Osteocyte (in vitro differentiated cells): ENCODE measurements around the gene ZFYVE28. TPM values are rescaled to one million over a fixed set of nuclear protein-coding genes. Genes with fewer than 3 reads are reported as not detected.
"Not testable (repeated sequence)": the region's sequence is repeated elsewhere in the genome, so short reads cannot be mapped to it uniquely, and the experiment has no call there.

Experiments used
- DNase-seq: peaks from one replicate; pipeline ENCODE4 v3.0.0; 2021; ENCODE audit warnings: mixed read lengths; ENCODE audit not compliant: unreplicated experiment; ENCODE audit errors: extremely low spot score
- H3K27ac Mint-ChIP-seq: one replicate; pipeline ENCODE4 v1.8.0; 2021; ENCODE audit warnings: mild to moderate bottlenecking, mixed read lengths; ENCODE audit not compliant: unreplicated experiment
- H3K27me3 Mint-ChIP-seq: one replicate; pipeline ENCODE4 v1.8.0; 2021; ENCODE audit warnings: mixed read lengths; ENCODE audit not compliant: unreplicated experiment
- H3K36me3 Mint-ChIP-seq: one replicate; pipeline ENCODE4 v1.8.0; 2021; ENCODE audit warnings: mixed read lengths; ENCODE audit not compliant: unreplicated experiment
- H3K4me1 Mint-ChIP-seq: one replicate; pipeline ENCODE4 v1.8.0; 2021; ENCODE audit warnings: mixed read lengths; ENCODE audit not compliant: unreplicated experiment
- H3K4me3 Mint-ChIP-seq: one replicate; pipeline ENCODE4 v1.8.0; 2021; ENCODE audit warnings: mild to moderate bottlenecking, moderate library complexity, mixed read lengths; ENCODE audit not compliant: unreplicated experiment
- H3K9me3 Mint-ChIP-seq: one replicate; pipeline ENCODE4 v1.8.0; 2021; ENCODE audit warnings: mixed read lengths; ENCODE audit not compliant: unreplicated experiment
- total RNA-seq: library from RNA; stranded (reverse); gene quantifications from 2 replicates; pipeline ENCODE4 v1.2.1, GENCODE V29; 2021
- TF ChIP-seq, protein P1 (sequence below): fragments of 200-600 bp; sonication (generic); IDR thresholded peaks from 2 replicates; pipeline ENCODE4 v1.5.0; 2021; ENCODE audit warnings: antibody characterized with exemption, mild to moderate bottlenecking, moderate library complexity

Gene ZFYVE28
- total RNA-seq, 1 donor from 2014 or later = 3.4 TPM

DNA sequence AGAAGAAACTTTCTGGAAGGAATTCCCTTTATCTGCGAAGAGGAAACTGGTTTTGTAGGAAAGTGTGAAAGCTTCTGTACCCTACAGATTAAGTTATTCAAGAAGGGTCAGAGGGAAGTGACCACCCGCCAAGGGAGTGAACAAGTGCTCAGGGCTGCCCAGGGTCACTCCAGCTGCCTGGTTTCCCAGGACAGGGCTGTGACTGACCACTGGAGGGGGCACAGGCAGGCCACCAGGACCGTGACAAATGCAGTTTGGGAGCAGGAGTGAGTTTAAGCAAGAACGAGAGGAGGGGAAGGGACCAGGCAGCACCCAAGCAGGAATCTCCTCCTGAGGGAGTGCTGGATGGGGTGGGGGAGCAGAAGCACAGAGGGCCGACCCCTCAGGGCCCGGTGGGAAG is 34.2 kb downstream of the ZFYVE28 start:
- Mint-ChIP-seq H3K4me1 (no peaks in the 10 kb centered on the region), H3K36me3 (peaks cover 6% of the 10 kb centered on the region), H3K9me3 (peaks cover 5% of the 10 kb centered on the region), H3K4me3 (no peak overlapping the region), H3K27me3 (peaks cover 60% of the 10 kb centered on the region), H3K27ac (no peak overlapping the region)
- DNase-seq = no peak
- TF ChIP-seq, protein P1, sequence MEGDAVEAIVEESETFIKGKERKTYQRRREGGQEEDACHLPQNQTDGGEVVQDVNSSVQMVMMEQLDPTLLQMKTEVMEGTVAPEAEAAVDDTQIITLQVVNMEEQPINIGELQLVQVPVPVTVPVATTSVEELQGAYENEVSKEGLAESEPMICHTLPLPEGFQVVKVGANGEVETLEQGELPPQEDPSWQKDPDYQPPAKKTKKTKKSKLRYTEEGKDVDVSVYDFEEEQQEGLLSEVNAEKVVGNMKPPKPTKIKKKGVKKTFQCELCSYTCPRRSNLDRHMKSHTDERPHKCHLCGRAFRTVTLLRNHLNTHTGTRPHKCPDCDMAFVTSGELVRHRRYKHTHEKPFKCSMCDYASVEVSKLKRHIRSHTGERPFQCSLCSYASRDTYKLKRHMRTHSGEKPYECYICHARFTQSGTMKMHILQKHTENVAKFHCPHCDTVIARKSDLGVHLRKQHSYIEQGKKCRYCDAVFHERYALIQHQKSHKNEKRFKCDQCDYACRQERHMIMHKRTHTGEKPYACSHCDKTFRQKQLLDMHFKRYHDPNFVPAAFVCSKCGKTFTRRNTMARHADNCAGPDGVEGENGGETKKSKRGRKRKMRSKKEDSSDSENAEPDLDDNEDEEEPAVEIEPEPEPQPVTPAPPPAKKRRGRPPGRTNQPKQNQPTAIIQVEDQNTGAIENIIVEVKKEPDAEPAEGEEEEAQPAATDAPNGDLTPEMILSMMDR = no peak

DNA sequence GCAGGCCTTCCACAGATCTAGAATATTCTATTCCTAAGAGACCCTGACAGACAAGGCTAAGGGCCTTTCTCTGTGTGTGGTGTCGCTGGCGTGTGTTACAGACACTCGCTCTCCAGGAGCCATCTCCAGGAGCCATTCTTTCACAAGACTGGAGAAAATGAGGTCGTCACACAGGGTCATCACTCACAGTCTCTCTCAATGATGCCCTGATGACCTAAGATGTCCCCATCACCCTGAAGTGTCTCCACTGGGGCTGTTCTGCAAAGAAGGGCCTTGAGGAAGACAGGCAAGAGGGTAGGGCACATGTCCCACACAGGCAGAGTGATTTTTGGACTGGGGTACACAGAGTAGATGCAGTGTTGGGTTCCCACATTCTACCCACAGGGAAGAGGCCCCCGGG is 34.7 kb downstream of the ZFYVE28 start:
- no peaks in the 10 kb centered on the region for H3K4me1 Mint-ChIP-seq
- no peak overlapping the region for H3K4me3 Mint-ChIP-seq
- H3K36me3 Mint-ChIP-seq = peaks cover 6% of the 10 kb centered on the region
- peaks cover 5% of the 10 kb centered on the region for H3K9me3 Mint-ChIP-seq
- TF ChIP-seq, protein P1 = no peak
- H3K27ac Mint-ChIP-seq = no peak overlapping the region
- no peak for DNase-seq
- H3K27me3 Mint-ChIP-seq = peaks cover 63% of the 10 kb centered on the region

DNA sequence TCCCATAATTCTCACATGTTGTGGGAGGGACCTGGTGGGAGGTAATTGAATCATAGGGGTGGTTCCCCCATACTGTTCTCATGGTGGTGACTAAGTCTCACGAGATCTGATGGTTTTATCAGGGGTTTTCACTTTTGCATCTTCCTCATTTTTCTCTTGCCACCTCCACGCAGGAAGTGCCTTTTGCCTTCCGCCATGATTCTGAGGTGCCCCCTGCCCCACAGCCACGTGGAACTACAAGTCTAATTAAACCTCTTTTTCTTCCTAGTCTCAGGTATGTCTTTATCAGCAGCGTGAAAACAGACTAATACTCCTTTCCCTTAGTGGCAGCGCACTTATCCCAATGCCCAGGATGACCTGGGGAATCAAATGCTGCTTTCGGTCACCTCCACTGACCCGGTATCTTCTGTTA is 35.2 kb downstream of the ZFYVE28 start:
- H3K27me3 Mint-ChIP-seq = peaks cover 63% of the 10 kb centered on the region
- not testable (repeated sequence) for H3K9me3 Mint-ChIP-seq, H3K27ac Mint-ChIP-seq, DNase-seq, H3K4me3 Mint-ChIP-seq, H3K4me1 Mint-ChIP-seq, H3K36me3 Mint-ChIP-seq

DNA sequence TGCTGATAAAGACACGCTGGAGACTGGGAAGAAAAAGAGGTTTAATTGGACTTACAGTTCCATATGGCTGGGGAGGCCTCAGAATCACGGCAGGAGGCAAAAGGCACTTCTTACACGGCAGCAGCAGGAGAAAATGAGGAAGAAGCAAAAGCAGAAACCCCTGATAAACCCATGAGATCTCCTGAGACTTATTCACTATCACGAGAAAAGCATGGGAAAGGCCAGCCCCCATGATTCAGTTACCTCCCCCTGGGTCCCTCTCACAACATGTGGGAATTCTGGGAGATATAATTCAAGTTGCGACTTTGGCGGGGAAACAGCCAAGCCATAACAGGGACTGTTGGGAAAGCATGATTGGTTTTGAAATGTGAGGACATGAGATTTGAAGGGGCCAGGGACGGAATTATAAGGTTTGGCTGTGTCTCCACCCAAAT is 35.7 kb downstream of the ZFYVE28 start:
- not testable (repeated sequence) for H3K4me3 Mint-ChIP-seq
- peaks cover 62% of the 10 kb centered on the region for H3K27me3 Mint-ChIP-seq

DNA sequence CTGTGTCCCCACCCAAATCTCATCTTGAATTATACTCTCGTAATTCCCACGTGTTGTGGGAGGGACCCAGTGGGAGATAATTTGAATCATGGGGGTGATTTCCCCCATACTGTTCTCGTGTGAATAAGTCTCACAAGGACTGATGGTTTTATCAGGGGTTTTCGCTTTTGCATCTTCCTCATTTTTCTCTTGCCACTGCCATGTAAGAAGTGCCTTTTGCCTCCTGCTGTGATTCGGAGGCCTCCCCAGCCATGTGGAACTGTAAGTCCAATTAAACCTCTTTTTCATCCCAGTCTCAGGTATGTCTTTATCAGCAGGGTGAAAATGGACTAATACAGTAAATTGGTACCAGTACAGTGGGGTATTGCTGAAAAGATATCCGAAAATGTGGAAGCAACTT is 37.9 kb downstream of the ZFYVE28 start:
- not testable (repeated sequence) for H3K27ac Mint-ChIP-seq, H3K36me3 Mint-ChIP-seq, DNase-seq, H3K4me1 Mint-ChIP-seq, H3K4me3 Mint-ChIP-seq, H3K9me3 Mint-ChIP-seq
- peaks cover 54% of the 10 kb centered on the region for H3K27me3 Mint-ChIP-seq

More for the DNA sequence above, 35.7 kb downstream of the ZFYVE28 start:
- not testable (repeated sequence) for H3K36me3 Mint-ChIP-seq, DNase-seq, H3K9me3 Mint-ChIP-seq, H3K27ac Mint-ChIP-seq, H3K4me1 Mint-ChIP-seq

DNA sequence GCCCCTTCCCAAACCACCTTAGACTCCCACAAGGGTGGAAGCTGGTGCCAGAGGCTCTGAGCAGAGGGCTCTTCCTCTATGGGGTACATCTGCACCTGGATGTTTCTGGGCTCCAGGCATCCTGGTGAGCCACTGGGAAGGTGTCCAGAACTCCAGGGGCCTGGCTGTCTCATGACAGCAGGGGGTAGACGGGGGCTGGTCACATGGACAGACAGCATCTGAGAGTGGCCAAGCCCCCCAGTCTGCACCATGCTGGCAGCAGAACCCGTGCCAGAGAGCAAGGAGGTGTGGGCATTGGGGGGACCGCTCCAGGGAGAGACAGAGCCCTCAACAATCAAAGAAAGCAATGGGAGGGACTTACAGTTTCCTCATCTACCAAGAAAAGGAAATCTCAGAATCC is 39.5 kb downstream of the ZFYVE28 start:
- H3K27me3 Mint-ChIP-seq = peaks cover 57% of the 10 kb centered on the region
- H3K4me1 Mint-ChIP-seq = no peaks in the 10 kb centered on the region
- DNase-seq = no peak
- no peak overlapping the region for H3K4me3 Mint-ChIP-seq
- H3K36me3 Mint-ChIP-seq = peaks cover 6% of the 10 kb centered on the region
- H3K27ac Mint-ChIP-seq = no peak overlapping the region
- peaks cover 5% of the 10 kb centered on the region for H3K9me3 Mint-ChIP-seq
- TF ChIP-seq, protein P1 = no peak

DNA sequence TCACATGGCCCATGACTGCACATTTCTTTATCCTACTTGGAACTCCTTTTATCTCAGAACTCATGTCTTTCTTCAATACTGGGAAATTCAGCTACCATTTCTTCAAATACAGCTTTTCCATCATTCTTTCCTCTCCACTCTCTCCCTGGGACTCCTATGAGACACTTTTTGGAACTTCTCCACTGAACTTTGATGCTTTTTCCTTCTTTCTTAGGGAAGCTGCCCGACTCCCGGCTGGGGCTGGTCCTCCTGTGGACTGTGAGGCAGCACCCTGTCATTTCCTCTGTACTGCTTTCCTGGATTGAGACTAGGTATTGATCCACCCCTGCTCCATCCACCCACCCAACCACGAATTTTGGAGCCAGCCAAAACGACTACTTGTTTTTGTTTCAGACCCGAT is 40.0 kb downstream of the ZFYVE28 start:
- DNase-seq = no peak
- Mint-ChIP-seq H3K9me3 (peaks cover 5% of the 10 kb centered on the region), H3K27ac (no peak overlapping the region), H3K4me3 (no peak overlapping the region), H3K4me1 (no peaks in the 10 kb centered on the region), H3K27me3 (peaks cover 60% of the 10 kb centered on the region), H3K36me3 (peaks cover 8% of the 10 kb centered on the region)
- TF ChIP-seq, protein P1 = no peak
